Measurements from ENCODE around the gene HIVEP2. TPM values are rescaled to one million over a fixed set of nuclear protein-coding genes. Genes with fewer than 3 reads are reported as not detected.

Gene HIVEP2
- total RNA-seq, 1 experiment from 2014 or later: 10.3 TPM

- ChIA-PET CTCF (no interaction called here), POLR2A (interaction anchor here (0.5 to 0.6 kb wide), 2 partner anchors 751 to 1102 kb away, joined by 3 read pairs; no protein-coding TSS in a partner anchor)
- Histone ChIP-seq H3K36me3 (ENCODE audit: control insufficient read depth, insufficient read depth, low read length) (no peaks in the 10 kb centered on the region; the same call in 1 of the 2 replicates), H3K9me3 (ENCODE audit: control insufficient read depth, insufficient read depth, low read depth, low read length) (no peaks in the 10 kb centered on the region), H3K4me3 (ENCODE audit: low read depth in 2 of 2, low read length in 2 of 2) (no peak overlapping the region), H3K4me1 (ENCODE audit: control insufficient read depth, insufficient read depth, low read length) (peaks cover 16% of the 10 kb centered on the region), H3K27me3 (ENCODE audit: control insufficient read depth, insufficient read depth, low read length) (no peaks in the 10 kb centered on the region), H3K27ac (ENCODE audit: low read length) (no peak overlapping the region)
- intact Hi-C loops (cut with micrococcal nuclease; ENCODE audit: unreplicated experiment): no loop called here
- DNase-seq (ENCODE audit: low read depth, low spot score) (no peak), ATAC-seq (no peak)
- no peak for TF ChIP-seq POLR2AphosphoS5 (IDR thresholded peaks at IDR 0.05; ENCODE audit: low read depth, low read length)
- TF ChIP-seq TCF7L2 (IDR thresholded peaks at IDR 0.05; ENCODE audit: low read depth, low read length): no peak
- no peak for TF ChIP-seq SIN3A (IDR thresholded peaks at IDR 0.05; ENCODE audit: borderline replicate concordance, insufficient read depth, low read depth, low read length)
- TF ChIP-seq, protein P1, sequence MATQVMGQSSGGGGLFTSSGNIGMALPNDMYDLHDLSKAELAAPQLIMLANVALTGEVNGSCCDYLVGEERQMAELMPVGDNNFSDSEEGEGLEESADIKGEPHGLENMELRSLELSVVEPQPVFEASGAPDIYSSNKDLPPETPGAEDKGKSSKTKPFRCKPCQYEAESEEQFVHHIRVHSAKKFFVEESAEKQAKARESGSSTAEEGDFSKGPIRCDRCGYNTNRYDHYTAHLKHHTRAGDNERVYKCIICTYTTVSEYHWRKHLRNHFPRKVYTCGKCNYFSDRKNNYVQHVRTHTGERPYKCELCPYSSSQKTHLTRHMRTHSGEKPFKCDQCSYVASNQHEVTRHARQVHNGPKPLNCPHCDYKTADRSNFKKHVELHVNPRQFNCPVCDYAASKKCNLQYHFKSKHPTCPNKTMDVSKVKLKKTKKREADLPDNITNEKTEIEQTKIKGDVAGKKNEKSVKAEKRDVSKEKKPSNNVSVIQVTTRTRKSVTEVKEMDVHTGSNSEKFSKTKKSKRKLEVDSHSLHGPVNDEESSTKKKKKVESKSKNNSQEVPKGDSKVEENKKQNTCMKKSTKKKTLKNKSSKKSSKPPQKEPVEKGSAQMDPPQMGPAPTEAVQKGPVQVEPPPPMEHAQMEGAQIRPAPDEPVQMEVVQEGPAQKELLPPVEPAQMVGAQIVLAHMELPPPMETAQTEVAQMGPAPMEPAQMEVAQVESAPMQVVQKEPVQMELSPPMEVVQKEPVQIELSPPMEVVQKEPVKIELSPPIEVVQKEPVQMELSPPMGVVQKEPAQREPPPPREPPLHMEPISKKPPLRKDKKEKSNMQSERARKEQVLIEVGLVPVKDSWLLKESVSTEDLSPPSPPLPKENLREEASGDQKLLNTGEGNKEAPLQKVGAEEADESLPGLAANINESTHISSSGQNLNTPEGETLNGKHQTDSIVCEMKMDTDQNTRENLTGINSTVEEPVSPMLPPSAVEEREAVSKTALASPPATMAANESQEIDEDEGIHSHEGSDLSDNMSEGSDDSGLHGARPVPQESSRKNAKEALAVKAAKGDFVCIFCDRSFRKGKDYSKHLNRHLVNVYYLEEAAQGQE (IDR thresholded peaks at IDR 0.05; ENCODE audit: insufficient read depth in 1 of 2, low read depth in 2 of 2, low read length in 1 of 2): no peak
- TF ChIP-seq CTCF (IDR thresholded peaks at IDR 0.05): no peak
- in situ Hi-C loops (cut with HindIII; ENCODE audit: low pct_unique_long_range_greater_than_20kb, low sequenced_read_pairs): no loop called here
- BruUV-seq (replicated peaks): no TSS peak
Measured at GRCh38 chr6:142891454-142891853, 53.5 kb downstream of the HIVEP2 start.

DNA sequence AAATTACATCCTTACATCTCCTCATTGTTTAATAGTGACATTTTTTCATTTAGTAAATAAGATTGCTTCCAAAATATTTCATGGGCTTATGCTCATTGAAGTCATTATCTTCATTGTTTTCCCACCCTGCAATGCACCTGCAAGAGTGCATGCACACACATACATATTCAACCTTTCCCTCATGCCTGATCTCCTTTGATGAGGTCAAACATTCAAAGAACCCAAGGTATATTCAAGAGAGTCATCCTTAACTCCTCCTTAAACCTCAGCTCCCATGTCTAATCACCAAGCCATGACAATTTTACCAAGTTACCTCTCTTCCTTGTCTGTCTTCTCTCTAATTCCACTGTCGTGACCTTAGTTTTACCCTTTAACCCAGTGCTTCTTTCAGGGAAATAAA is 56.5 kb downstream of the HIVEP2 start:
- DNase-seq (ENCODE audit: low read depth, low spot score): no peak
- ChIA-PET CTCF (no interaction called here), POLR2A (no interaction called here)
- no peak for TF ChIP-seq POLR2AphosphoS5 (IDR thresholded peaks at IDR 0.05; ENCODE audit: low read depth, low read length)
- TF ChIP-seq TCF7L2 (IDR thresholded peaks at IDR 0.05; ENCODE audit: low read depth, low read length): no peak
- TF ChIP-seq CTCF (IDR thresholded peaks at IDR 0.05): no peak
- TF ChIP-seq, protein P1 (IDR thresholded peaks at IDR 0.05; ENCODE audit: insufficient read depth in 1 of 2, low read depth in 2 of 2, low read length in 1 of 2): no peak
- no peak for TF ChIP-seq SIN3A (IDR thresholded peaks at IDR 0.05; ENCODE audit: borderline replicate concordance, insufficient read depth, low read depth, low read length)
- Histone ChIP-seq H3K4me1 (ENCODE audit: control insufficient read depth, insufficient read depth, low read length) (peaks cover 33% of the 10 kb centered on the region), H3K9me3 (ENCODE audit: control insufficient read depth, insufficient read depth, low read depth, low read length) (no peaks in the 10 kb centered on the region), H3K27me3 (ENCODE audit: control insufficient read depth, insufficient read depth, low read length) (no peaks in the 10 kb centered on the region), H3K4me3 (ENCODE audit: low read depth in 2 of 2, low read length in 2 of 2) (no peak overlapping the region), H3K36me3 (ENCODE audit: control insufficient read depth, insufficient read depth, low read length) (no peaks in the 10 kb centered on the region), H3K27ac (ENCODE audit: low read length) (no peak overlapping the region)
- ATAC-seq: no peak
- intact Hi-C loops (cut with micrococcal nuclease; ENCODE audit: unreplicated experiment) (loop anchor here (5.0 kb wide), 1 partner anchor 196 kb away; no protein-coding TSS in a partner anchor), in situ Hi-C loops (cut with HindIII; ENCODE audit: low pct_unique_long_range_greater_than_20kb, low sequenced_read_pairs) (no loop called here)
- no TSS peak for BruUV-seq (replicated peaks)

Measured in Panc1 (cell line).